Stimulated activated memory B cell treated with anti-CD40 and anti-IgM and Interleukin-4, amounts not matched to agents 10 μg/mL and 1 μg/mL and 100 μg/mL, for 72 hours (primary cell): Measurements from ENCODE around the gene MFSD2A.

ENCODE experiments used
- ATAC-seq: fragments of 150-1000 bp; cut with Tn5 transposase; 2 replicates; pipeline ENCODE4 v1.10.0; 2021
- H3K27ac Mint-ChIP-seq: one replicate; pipeline ENCODE4 v1.8.0; 2022; ENCODE audit warnings: mild to moderate bottlenecking, mixed read lengths
- H3K27me3 Mint-ChIP-seq: one replicate; pipeline ENCODE4 v1.8.0; 2022; ENCODE audit warnings: mixed read lengths
- H3K36me3 Mint-ChIP-seq: one replicate; pipeline ENCODE4 v1.8.0; 2022; ENCODE audit warnings: mixed read lengths
- H3K4me1 Mint-ChIP-seq: one replicate; pipeline ENCODE4 v1.8.0; 2022; ENCODE audit warnings: mixed read lengths
- H3K4me3 Mint-ChIP-seq: one replicate; pipeline ENCODE4 v1.8.0; 2022; ENCODE audit warnings: mild to moderate bottlenecking, moderate library complexity, mixed read lengths
- H3K9me3 Mint-ChIP-seq: one replicate; pipeline ENCODE4 v1.8.0; 2022; ENCODE audit warnings: mixed read lengths

Gene MFSD2A

GRCh38 chr1:39928809-39929587 lies 25.9 kb upstream of the MFSD2A start:
- no peaks in the 10 kb centered on the region for H3K27me3 Mint-ChIP-seq
- peaks cover 20% of the 10 kb centered on the region for H3K4me1 Mint-ChIP-seq
- no peak for ATAC-seq
- H3K36me3 Mint-ChIP-seq: no peaks in the 10 kb centered on the region
- H3K4me3 Mint-ChIP-seq: no peak overlapping the region
- no peaks in the 10 kb centered on the region for H3K9me3 Mint-ChIP-seq
- H3K27ac Mint-ChIP-seq: no peak overlapping the region

GRCh38 chr1:39933956-39934941 lies 20.7 kb upstream of the MFSD2A start:
- Mint-ChIP-seq H3K36me3 (no peaks in the 10 kb centered on the region), H3K27ac (no peak overlapping the region), H3K9me3 (no peaks in the 10 kb centered on the region), H3K4me3 (no peak overlapping the region), H3K4me1 (peaks cover 7% of the 10 kb centered on the region), H3K27me3 (no peaks in the 10 kb centered on the region)
- no peak for ATAC-seq

- Mint-ChIP-seq H3K4me1 (peaks cover 12% of the 10 kb centered on the region), H3K9me3 (no peaks in the 10 kb centered on the region), H3K36me3 (no peaks in the 10 kb centered on the region), H3K27me3 (no peaks in the 10 kb centered on the region), H3K27ac (peak overlapping the region; percentile 11), H3K4me3 (no peak overlapping the region)
- peak; percentile 24 for ATAC-seq
Observed at GRCh38 chr1:39936724-39937491, 18.0 kb upstream of the MFSD2A start.

- Mint-ChIP-seq H3K36me3 (no peaks in the 10 kb centered on the region), H3K27me3 (no peaks in the 10 kb centered on the region), H3K9me3 (no peaks in the 10 kb centered on the region), H3K4me3 (no peak overlapping the region), H3K27ac (no peak overlapping the region), H3K4me1 (peaks cover 12% of the 10 kb centered on the region)
- no peak for ATAC-seq
Observed at GRCh38 chr1:39938856-39939255, 16.1 kb upstream of the MFSD2A start.

DNA sequence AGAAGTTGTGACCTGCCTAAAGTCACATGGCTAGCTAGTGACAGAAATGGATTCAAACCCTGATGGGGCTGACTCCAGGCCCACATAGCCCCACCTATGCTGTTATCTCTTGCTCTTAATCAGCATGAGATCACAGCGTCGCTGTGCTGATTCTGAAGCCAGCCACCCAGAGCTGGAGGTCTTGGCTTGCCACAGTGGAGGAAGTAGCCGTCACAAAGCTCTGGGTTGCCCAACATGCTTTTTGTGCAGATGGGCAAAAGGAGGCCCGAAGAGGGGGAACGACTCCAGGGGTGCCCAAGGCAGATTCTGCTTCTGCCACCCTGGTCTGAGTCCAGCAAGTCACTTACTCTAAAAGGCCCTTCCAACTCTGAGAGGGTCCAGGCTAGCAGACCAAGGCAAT lies 14.7 kb upstream of the MFSD2A start:
- ATAC-seq: no peak
- Mint-ChIP-seq H3K27ac (no peak overlapping the region), H3K9me3 (no peaks in the 10 kb centered on the region), H3K36me3 (no peaks in the 10 kb centered on the region), H3K4me1 (peaks cover 12% of the 10 kb centered on the region), H3K27me3 (no peaks in the 10 kb centered on the region), H3K4me3 (no peak overlapping the region)

DNA sequence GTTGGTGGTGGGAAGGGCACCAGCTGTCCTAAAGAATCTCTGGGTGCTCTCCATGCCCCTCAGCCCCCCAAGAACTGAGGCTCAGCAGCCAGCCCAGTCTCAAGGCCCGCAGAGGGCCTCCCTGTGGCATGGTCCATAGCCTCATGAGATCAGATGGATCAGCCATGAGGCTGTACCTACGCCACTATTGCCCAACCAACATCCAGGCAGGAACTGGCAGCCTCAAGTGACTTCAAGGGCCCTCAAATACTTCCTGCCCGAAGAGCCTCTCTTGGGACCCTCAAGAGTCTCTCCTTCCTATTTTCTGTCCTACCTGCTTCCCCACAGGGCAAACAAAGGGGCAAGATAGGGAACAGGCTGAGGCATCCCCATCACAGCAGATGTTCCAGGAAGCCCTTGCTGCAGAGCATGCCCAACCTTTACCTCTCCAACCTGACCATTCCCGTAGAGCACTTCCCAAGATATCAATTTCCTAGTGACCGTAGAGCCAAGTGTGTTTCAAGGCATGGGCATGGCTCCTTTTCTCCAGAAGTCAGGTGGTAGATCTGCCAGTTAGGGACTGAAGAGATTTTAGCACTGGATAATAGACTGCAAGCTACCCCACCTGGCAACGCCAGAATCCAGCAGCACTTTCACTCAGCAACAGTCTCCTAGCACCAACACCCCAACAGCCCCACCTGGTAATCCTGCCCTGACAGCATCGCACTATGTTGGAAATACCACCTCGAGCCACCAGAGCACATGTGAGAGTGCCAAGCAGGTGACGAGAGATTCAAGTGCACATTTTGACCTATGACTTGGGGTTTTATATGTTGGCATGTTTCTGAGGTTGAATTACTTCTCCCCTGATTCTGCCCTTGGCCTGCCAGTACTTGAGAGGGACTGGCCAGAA lies 13.7 kb upstream of the MFSD2A start:
- Mint-ChIP-seq H3K36me3 (no peaks in the 10 kb centered on the region), H3K4me1 (peaks cover 17% of the 10 kb centered on the region)

GRCh38 chr1:39943471-39944290 lies 11.3 kb upstream of the MFSD2A start:
- Mint-ChIP-seq H3K4me3 (no peak overlapping the region), H3K36me3 (no peaks in the 10 kb centered on the region), H3K4me1 (peaks cover 16% of the 10 kb centered on the region), H3K27ac (no peak overlapping the region), H3K27me3 (no peaks in the 10 kb centered on the region), H3K9me3 (no peaks in the 10 kb centered on the region)
- ATAC-seq: no peak

More for the DNA sequence above, 13.7 kb upstream of the MFSD2A start:
- H3K27ac Mint-ChIP-seq: no peak overlapping the region
- H3K4me3 Mint-ChIP-seq: no peak overlapping the region
- no peaks in the 10 kb centered on the region for H3K27me3 Mint-ChIP-seq
- no peaks in the 10 kb centered on the region for H3K9me3 Mint-ChIP-seq
- ATAC-seq: no peak

- Mint-ChIP-seq H3K9me3 (no peaks in the 10 kb centered on the region), H3K36me3 (no peaks in the 10 kb centered on the region), H3K4me1 (peaks cover 16% of the 10 kb centered on the region), H3K27me3 (no peaks in the 10 kb centered on the region), H3K4me3 (no peak overlapping the region), H3K27ac (no peak overlapping the region)
- ATAC-seq: no peak
Observed at GRCh38 chr1:39944410-39945112, 10.4 kb upstream of the MFSD2A start.

DNA sequence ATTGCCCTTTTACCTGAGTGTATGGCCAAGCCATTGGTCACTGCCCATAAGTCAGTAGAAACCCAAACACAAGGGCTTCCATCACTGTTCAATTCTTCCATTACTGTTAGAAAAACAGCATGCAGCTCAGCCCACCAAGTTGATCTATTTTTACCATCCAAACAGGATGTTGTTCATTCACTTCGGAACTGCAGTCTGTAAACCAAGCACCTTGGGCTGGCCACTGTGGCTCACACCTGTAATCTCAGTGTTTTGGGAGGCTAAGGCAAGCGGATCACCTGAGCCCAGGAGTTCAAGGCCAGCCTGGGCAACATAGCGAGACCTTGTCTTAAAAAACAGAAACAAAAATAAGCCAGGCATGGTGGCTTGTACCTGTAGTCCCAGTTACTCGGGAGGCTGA lies 8.7 kb upstream of the MFSD2A start:
- H3K4me3 Mint-ChIP-seq: no peak overlapping the region
- H3K9me3 Mint-ChIP-seq: no peaks in the 10 kb centered on the region
- no peak for ATAC-seq
- no peaks in the 10 kb centered on the region for H3K36me3 Mint-ChIP-seq
- H3K4me1 Mint-ChIP-seq: peaks cover 12% of the 10 kb centered on the region
- no peaks in the 10 kb centered on the region for H3K27me3 Mint-ChIP-seq
- no peak overlapping the region for H3K27ac Mint-ChIP-seq

DNA sequence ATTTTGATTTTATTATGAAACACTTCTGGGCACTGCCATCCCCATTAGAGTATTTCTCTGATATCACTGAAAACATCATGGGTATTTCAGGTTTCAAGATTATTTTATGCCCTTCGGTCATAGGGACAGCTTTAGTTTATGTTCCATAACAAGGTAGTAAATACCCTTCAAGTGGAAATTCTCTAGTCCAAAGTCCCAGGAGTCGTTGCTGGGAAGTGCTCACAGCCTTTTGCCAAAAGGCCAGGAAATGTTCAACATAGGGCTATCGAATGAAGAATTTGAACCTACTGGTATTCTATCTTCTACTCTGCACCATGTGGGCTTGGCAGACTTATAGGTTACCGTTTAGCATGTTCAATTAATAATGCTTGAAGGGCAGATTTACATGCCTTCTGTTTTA lies 7.7 kb upstream of the MFSD2A start:
- Mint-ChIP-seq H3K4me1 (peaks cover 10% of the 10 kb centered on the region), H3K27me3 (no peaks in the 10 kb centered on the region), H3K36me3 (no peaks in the 10 kb centered on the region), H3K4me3 (no peak overlapping the region), H3K9me3 (no peaks in the 10 kb centered on the region), H3K27ac (no peak overlapping the region)
- no peak for ATAC-seq

DNA sequence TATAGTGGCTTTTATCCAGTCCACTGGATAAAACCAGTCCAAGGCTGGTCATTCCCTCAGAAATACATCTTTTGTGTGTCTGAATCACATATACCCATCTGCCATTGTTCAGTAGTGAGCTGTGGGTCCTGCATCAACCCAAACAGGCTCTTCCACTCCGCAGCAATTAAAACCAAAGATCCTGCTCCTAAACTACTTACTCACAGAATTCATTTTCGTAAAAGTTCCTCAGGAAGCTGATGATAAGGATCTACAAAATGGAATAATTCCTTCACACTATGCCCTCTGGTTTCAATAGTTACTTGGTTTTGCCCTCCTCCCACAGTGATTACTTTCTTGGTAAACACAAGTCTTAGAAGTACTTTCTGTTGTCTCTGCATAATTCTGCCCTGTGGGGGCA lies 5.1 kb upstream of the MFSD2A start:
- Mint-ChIP-seq H3K9me3 (no peaks in the 10 kb centered on the region), H3K4me3 (no peak overlapping the region), H3K27ac (no peak overlapping the region), H3K4me1 (peaks cover 24% of the 10 kb centered on the region), H3K36me3 (no peaks in the 10 kb centered on the region), H3K27me3 (no peaks in the 10 kb centered on the region)
- no peak for ATAC-seq

DNA sequence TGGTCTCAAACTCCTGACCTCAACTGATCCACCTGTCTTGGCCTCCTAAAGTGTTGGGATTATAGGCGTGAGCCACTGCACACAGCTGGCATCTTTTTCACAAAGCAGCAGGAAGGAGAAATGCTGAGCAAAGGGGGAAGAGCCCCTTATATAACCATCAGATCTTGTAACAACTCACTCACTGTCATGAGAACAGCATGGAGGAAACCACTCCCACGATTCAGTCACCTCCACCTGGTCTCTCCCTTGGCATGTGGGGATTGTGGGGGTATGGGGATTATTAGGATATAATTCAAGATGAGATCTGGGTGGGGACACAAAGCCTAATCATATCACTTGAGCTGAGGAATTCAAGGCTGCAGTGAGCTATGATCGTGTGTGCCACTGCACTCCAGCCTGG lies 3.0 kb upstream of the MFSD2A start:
- ATAC-seq: no peak
- H3K4me1 Mint-ChIP-seq: peaks cover 27% of the 10 kb centered on the region
- H3K4me3 Mint-ChIP-seq: no peak overlapping the region
- H3K9me3 Mint-ChIP-seq: no peaks in the 10 kb centered on the region
- no peak overlapping the region for H3K27ac Mint-ChIP-seq
- peaks cover 5% of the 10 kb centered on the region for H3K36me3 Mint-ChIP-seq
- H3K27me3 Mint-ChIP-seq: no peaks in the 10 kb centered on the region

GRCh38 chr1:39952359-39953110 lies 2.4 kb upstream of the MFSD2A start:
- peaks cover 33% of the 10 kb centered on the region for H3K4me1 Mint-ChIP-seq
- H3K4me3 Mint-ChIP-seq: no peak overlapping the region
- no peaks in the 10 kb centered on the region for H3K9me3 Mint-ChIP-seq
- peaks cover 11% of the 10 kb centered on the region for H3K36me3 Mint-ChIP-seq
- no peak overlapping the region for H3K27ac Mint-ChIP-seq
- ATAC-seq: no peak
- H3K27me3 Mint-ChIP-seq: no peaks in the 10 kb centered on the region
